Tibial nerve (tissue), 4 donors: ENCODE data around the gene OAS2. TPM values are rescaled to one million over a fixed set of nuclear protein-coding genes. Genes with fewer than 3 reads are reported as not detected.

ENCODE experiments used
- DNase-seq, 2 donors: peaks; one replicate each; pipeline ENCODE4 v3.0.0-alpha.2; 2019; ENCODE audit warnings: low spot score in 2 of 2
- H3K27ac ChIP-seq, 4 donors: fragments of 200-600 bp; sonication (generic) in 3 of 4; one replicate each; pipeline ENCODE4 v1.5.1; 2017 to 2019; ENCODE audit warnings: mild to moderate bottlenecking in 1 of 4
- H3K27me3 ChIP-seq, 2 donors: fragments of 200-600 bp; sonication (generic) in 1 of 2; one replicate each; pipeline versions ENCODE4 v1.5.1 to v1.6.0; 2017 to 2019
- H3K36me3 ChIP-seq, 3 donors: fragments of 200-600 bp; sonication (generic); one replicate each; pipeline ENCODE4 v1.5.1; 2018 to 2019
- H3K4me1 ChIP-seq, 4 donors: fragments of 200-600 bp; sonication (generic) in 3 of 4; one replicate each; pipeline ENCODE4 v1.5.1; 2017 to 2019
- H3K4me3 ChIP-seq, 4 donors: fragments of 200-600 bp; sonication (generic) in 3 of 4; one replicate each; pipeline ENCODE4 v1.5.1; 2017 to 2019; ENCODE audit warnings: mild to moderate bottlenecking in 1 of 4, moderate library complexity in 1 of 4
- H3K9me3 ChIP-seq, 4 donors: fragments of 200-600 bp; sonication (generic) in 3 of 4; one replicate each; pipeline ENCODE4 v1.5.1; 2017 to 2019
- CTCF ChIP-seq, 5 experiments: fragments of 200-600 bp in 3 of 5; fragments of 450-650 bp in 2 of 5; sonication (generic) in 3 of 5; IDR thresholded peaks; one replicate each; pipeline ENCODE4 v1.5.1; 2016 to 2019; ENCODE audit warnings: antibody characterized with exemption in 5 of 5, mild to moderate bottlenecking in 3 of 5, moderate library complexity in 2 of 5
- EP300 ChIP-seq, 2 donors: sonication (generic); formaldehyde crosslinking; IDR thresholded peaks; one replicate each; pipeline ENCODE4 v1.6.1; 2017; ENCODE audit warnings: antibody characterized with exemption in 2 of 2, mild to moderate bottlenecking in 1 of 2
- POLR2A ChIP-seq, 2 donors: fragments of 450-650 bp; IDR thresholded peaks; one replicate each; pipeline ENCODE4 v1.6.1; 2017; ENCODE audit warnings: antibody characterized with exemption in 2 of 2, mild to moderate bottlenecking in 2 of 2, moderate library complexity in 2 of 2
- WGBS, 2 donors: methylation state at CpG; one replicate each; pipeline ENCODE4 v1.1.5; 2018; 5-methylcytosine and 5-hydroxymethylcytosine counted together
- total RNA-seq, 4 donors: library from RNA; depleted of rRNA; stranded (reverse); fragments of >200 nt; gene quantifications; one replicate each; pipeline ENCODE4 v1.1.0, GENCODE V29; 2016

The OAS2 gene
- total RNA-seq, 4 donors from 2014 or later: 3.1 to 28.4 (median 6.3) TPM

GRCh38 chr12:112967306-112967705 is 11.0 kb upstream of the OAS2 start:
- Histone ChIP-seq H3K4me3 (no peak overlapping the region), H3K27ac (no peak overlapping the region), H3K9me3 (no peaks in the 10 kb centered on the region), H3K27me3 (no peaks in the 10 kb centered on the region), H3K4me1 (no peaks in the 10 kb centered on the region), H3K36me3 (peaks cover 0 to 97% (median 0%) of the 10 kb centered on the region in 3 donors)
- DNase-seq: no peak
- TF ChIP-seq EP300 (IDR thresholded peaks at IDR 0.05): no peak
- no peak for TF ChIP-seq CTCF (IDR thresholded peaks at IDR 0.05)
- TF ChIP-seq POLR2A (IDR thresholded peaks at IDR 0.05): no peak
- 93 to 94% methylated on average over 9 of the region's 9 CpGs for WGBS, 2 donors

GRCh38 chr12:112967858-112968257 is 10.5 kb upstream of the OAS2 start:
- 95 to 97% methylated on average over 7 of the region's 7 CpGs for WGBS, 2 donors
- H3K4me3 ChIP-seq: no peak overlapping the region
- no peak overlapping the region for H3K27ac ChIP-seq
- TF ChIP-seq EP300 (IDR thresholded peaks at IDR 0.05) (no peak), POLR2A (IDR thresholded peaks at IDR 0.05) (no peak), CTCF (IDR thresholded peaks at IDR 0.05) (no peak)
- no peaks in the 10 kb centered on the region for H3K4me1 ChIP-seq
- H3K27me3 ChIP-seq: no peaks in the 10 kb centered on the region
- H3K36me3 ChIP-seq: peaks cover 0 to 91% (median 0%) of the 10 kb centered on the region in 3 donors
- no peaks in the 10 kb centered on the region for H3K9me3 ChIP-seq
- DNase-seq: no peak

GRCh38 chr12:112969547-112970306 is 8.6 kb upstream of the OAS2 start:
- no peaks in the 10 kb centered on the region for H3K9me3 ChIP-seq
- peaks cover 0 to 72% (median 0%) of the 10 kb centered on the region in 3 donors for H3K36me3 ChIP-seq
- no peaks in the 10 kb centered on the region for H3K27me3 ChIP-seq
- H3K27ac ChIP-seq: no peak overlapping the region
- DNase-seq: no peak
- WGBS, 2 donors: 89 to 91% methylated on average over 8 of the region's 8 CpGs
- TF ChIP-seq POLR2A (IDR thresholded peaks at IDR 0.05): no peak
- TF ChIP-seq CTCF (IDR thresholded peaks at IDR 0.05): no peak
- no peak for TF ChIP-seq EP300 (IDR thresholded peaks at IDR 0.05)
- H3K4me1 ChIP-seq: peaks cover 0 to 6% (median 0%) of the 10 kb centered on the region in 4 donors
- no peak overlapping the region for H3K4me3 ChIP-seq

- WGBS, 2 donors: 58 to 80% methylated on average over 2 of the region's 2 CpGs
- no peak for TF ChIP-seq EP300 (IDR thresholded peaks at IDR 0.05)
- TF ChIP-seq CTCF (IDR thresholded peaks at IDR 0.05): no peak
- Histone ChIP-seq H3K27me3 (no peaks in the 10 kb centered on the region), H3K9me3 (no peaks in the 10 kb centered on the region), H3K4me3 (no peak overlapping the region), H3K27ac (no peak overlapping the region), H3K4me1 (peaks cover 0 to 6% (median 0%) of the 10 kb centered on the region in 4 donors), H3K36me3 (peaks cover 0 to 66% (median 0%) of the 10 kb centered on the region in 3 donors)
- DNase-seq: no peak
Observed at GRCh38 chr12:112970391-112970790, 7.9 kb upstream of the OAS2 start.

- Histone ChIP-seq H3K27ac (no peak overlapping the region), H3K4me3 (no peak overlapping the region), H3K9me3 (no peaks in the 10 kb centered on the region), H3K4me1 (peaks cover 0 to 6% (median 0%) of the 10 kb centered on the region in 4 donors), H3K36me3 (peaks cover 0 to 57% (median 0%) of the 10 kb centered on the region in 3 donors), H3K27me3 (no peaks in the 10 kb centered on the region)
- TF ChIP-seq POLR2A (IDR thresholded peaks at IDR 0.05) (no peak), CTCF (IDR thresholded peaks at IDR 0.05) (no peak), EP300 (IDR thresholded peaks at IDR 0.05) (no peak)
- DNase-seq: no peak
- WGBS, 2 donors: 45 to 52% methylated on average over 5 of the region's 5 CpGs
Observed at GRCh38 chr12:112971248-112971647, 7.1 kb upstream of the OAS2 start.
